GM19193 (cell line): ENCODE measurements around the gene GTPBP4.

Source experiments
- POLR2A ChIP-seq: IDR thresholded peaks from 4 replicates; pipeline ENCODE4 v1.6.1; 2011; ENCODE audit not compliant: insufficient read depth, insufficient read length; ENCODE audit errors: extremely low read depth

The GTPBP4 gene

GRCh38 chr10:974785-975074 lies 13.5 kb upstream of the GTPBP4 start:
- TF ChIP-seq POLR2A = no peak

- TF ChIP-seq POLR2A = no peak
Observed at GRCh38 chr10:976316-976715, 11.9 kb upstream of the GTPBP4 start.

GRCh38 chr10:978826-979421 lies 9.3 kb upstream of the GTPBP4 start:
- no peak for TF ChIP-seq POLR2A

GRCh38 chr10:980468-981093 lies 7.7 kb upstream of the GTPBP4 start:
- TF ChIP-seq POLR2A = no peak

GRCh38 chr10:983401-983800 lies 4.8 kb upstream of the GTPBP4 start:
- TF ChIP-seq POLR2A = no peak

GRCh38 chr10:983971-984655 lies 4.1 kb upstream of the GTPBP4 start:
- no peak for TF ChIP-seq POLR2A

GRCh38 chr10:985361-985760 lies 2.9 kb upstream of the GTPBP4 start:
- TF ChIP-seq POLR2A = no peak

GRCh38 chr10:986137-986825 lies 2.0 kb upstream of the GTPBP4 start:
- no peak for TF ChIP-seq POLR2A

GRCh38 chr10:986881-987619 lies 1.2 kb upstream of the GTPBP4 start:
- no peak for TF ChIP-seq POLR2A

- TF ChIP-seq POLR2A = no peak
Observed at GRCh38 chr10:987620-987869, 689 bp upstream of the GTPBP4 start.

- no peak for TF ChIP-seq POLR2A
Observed at GRCh38 chr10:988667-989545, 672 bp downstream of the GTPBP4 start.

- no peak for TF ChIP-seq POLR2A
Observed at GRCh38 chr10:990808-991207, 2.6 kb downstream of the GTPBP4 start.

GRCh38 chr10:992467-992866 lies 4.2 kb downstream of the GTPBP4 start:
- no peak for TF ChIP-seq POLR2A

GRCh38 chr10:992871-993270 lies 4.6 kb downstream of the GTPBP4 start:
- no peak for TF ChIP-seq POLR2A
